A549 (cell line): Measurements from ENCODE around the gene GSG1L. TPM values are rescaled to one million over a fixed set of nuclear protein-coding genes. Genes with fewer than 3 reads are reported as not detected.

Experiments used
- ATAC-seq, 2 experiments: fragments of 200-7000 bp in 1 of 2; fragments of >200 bp in 1 of 2; cut with Nextera tagmentation in 1 of 2; cut with Tn5 transposase in 1 of 2; 3 replicates each; pipeline versions ENCODE4 v1.8.0 to v1.9.1; 2018 to 2020; ENCODE audit warnings: mild to moderate bottlenecking in 1 of 2, moderate library complexity in 1 of 2
- CTCF ChIA-PET: fragments of 300-600 bp; sonication (Branson Sonifier 250); formaldehyde crosslinking; extraction: SDS; loops from one replicate; lab custom pipeline; 2021; ENCODE audit warnings: antibody characterized with exemption, inconsistent platforms; lab: Yijun Ruan, JAX
- POLR2A ChIA-PET: fragments of 350-600 bp; formaldehyde crosslinking; extraction: SDS; loops from one replicate; lab custom pipeline; 2021; ENCODE audit warnings: antibody characterized with exemption, inconsistent platforms; lab: Yijun Ruan, JAX
- DNase-seq, 2 experiments: peaks; one replicate each; pipeline versions ENCODE4 v3.0.0 to v3.0.0-alpha.2; 2011 to 2016; ENCODE audit warnings: low read depth in 1 of 2, low spot score in 1 of 2
- FAIRE-seq: peaks from 2 replicates; lab custom pipeline; 2011; peaks lifted over from hg19 to GRCh38; lab: Jason Lieb, UNC
- H3K27ac ChIP-seq, 2 experiments: fragments of >200 bp; sonication (Bioruptor Twin); formaldehyde crosslinking; 3 replicates each; pipeline ENCODE4 v1.5.1; 2016 to 2017
- H3K4me1 ChIP-seq: fragments of >200 bp; sonication (Bioruptor Twin); formaldehyde crosslinking; 3 replicates; pipeline ENCODE4 v1.6.1; 2016
- H3K4me2 ChIP-seq: fragments of >200 bp; sonication (Bioruptor Twin); formaldehyde crosslinking; 3 replicates; pipeline ENCODE4 v1.6.1; 2016
- H3K4me3 ChIP-seq: fragments of >200 bp; sonication (Bioruptor Twin); formaldehyde crosslinking; 3 replicates; pipeline ENCODE4 v1.5.1; 2016
- H3K9me3 ChIP-seq: fragments of >200 bp; sonication (Bioruptor Twin); formaldehyde crosslinking; 3 replicates; pipeline ENCODE4 v1.6.1; 2016
- BHLHE40 ChIP-seq: IDR thresholded peaks from 2 replicates; pipeline ENCODE4 v1.6.1; 2012; ENCODE audit warnings: low read depth, low read length, inconsistent platforms
- CBX8 ChIP-seq: fragments of 200-600 bp; sonication (generic); IDR thresholded peaks from 2 replicates; pipeline ENCODE4 v1.6.1; 2016
- E2F6 ChIP-seq: IDR thresholded peaks from 2 replicates; pipeline ENCODE4 v1.6.1; 2012; ENCODE audit warnings: low read depth, borderline replicate concordance
- EP300 ChIP-seq, 2 experiments: fragments of >200 bp; sonication (Bioruptor Twin); formaldehyde crosslinking; IDR thresholded peaks; 2 replicates in 1 of 2; 3 replicates in 1 of 2; pipeline ENCODE4 v1.6.1; 2016 to 2017
- HEYL ChIP-seq: fragments of 250-450 bp; sonication (Bioruptor Pico); IDR thresholded peaks from 2 replicates; pipeline ENCODE4 v1.8.0; 2021; ENCODE audit warnings: mild to moderate bottlenecking, moderate library complexity
- HMGXB4 ChIP-seq: fragments of 250-450 bp; sonication (Bioruptor Pico); IDR thresholded peaks from 2 replicates; pipeline ENCODE4 v1.5.0; 2021; ENCODE audit warnings: mild to moderate bottlenecking, moderate library complexity, borderline replicate concordance
- HOXA7 ChIP-seq: fragments of 250-450 bp; sonication (Bioruptor Pico); IDR thresholded peaks from 2 replicates; pipeline ENCODE4 v1.5.0; 2020; ENCODE audit warnings: mild to moderate bottlenecking, moderate library complexity
- HOXB5 ChIP-seq: fragments of 250-450 bp; sonication (Bioruptor Pico); IDR thresholded peaks from 2 replicates; pipeline ENCODE4 v1.5.0; 2020; ENCODE audit warnings: mild to moderate bottlenecking, moderate library complexity
- RNF2 ChIP-seq: fragments of 200-600 bp; sonication (generic); IDR thresholded peaks from 2 replicates; pipeline ENCODE4 v1.6.1; 2016; ENCODE audit warnings: low read depth, mild to moderate bottlenecking, antibody characterized with exemption, moderate library complexity, borderline replicate concordance
- TP53 ChIP-seq: fragments of 250-450 bp; sonication (Bioruptor Pico); IDR thresholded peaks from 2 replicates; pipeline ENCODE4 v1.5.0; 2021; ENCODE audit warnings: mild to moderate bottlenecking, moderate library complexity
- USF2 ChIP-seq: fragments of 450-650 bp; IDR thresholded peaks from 2 replicates; pipeline ENCODE4 v1.6.1; 2014; ENCODE audit warnings: antibody characterized with exemption
- ZNF302 ChIP-seq: fragments of 250-450 bp; sonication (Bioruptor Pico); IDR thresholded peaks from 2 replicates; pipeline ENCODE4 v1.9.0; 2021; ENCODE audit warnings: inconsistent platforms, mild to moderate bottlenecking, moderate library complexity
- WGBS: methylation state at CpG from one replicate; pipeline ENCODE4 v1.1.6; 2017; ENCODE audit errors: missing lambda C conversion rate; 5-methylcytosine and 5-hydroxymethylcytosine counted together
- polyA plus RNA-seq, 4 experiments: library from polyadenylated mRNA; depleted of rRNA in 3 of 4; stranded (reverse); fragments of >200 nt; fragmentation: RNase III in 1 of 4; extraction: RNeasy Plus Mini Kit Qiagen cat#74134 plus additional on column Dnase treatment in 1 of 4; gene quantifications; 2 replicates in 3 of 4; 3 replicates in 1 of 4; pipeline ENCODE4 v1.2.3, GENCODE V29; 2011 to 2017
- TF ChIP-seq, protein P1 (sequence below): fragments of 150-350 bp; IDR thresholded peaks from 2 replicates; pipeline ENCODE4 v1.6.1; 2014; ENCODE audit warnings: low read depth, mild to moderate bottlenecking, low read length
- TF ChIP-seq, protein P2 (sequence below): fragments of 250-450 bp; sonication (Bioruptor Pico); IDR thresholded peaks from 2 replicates; pipeline ENCODE4 v1.5.0; 2020; ENCODE audit warnings: low read depth, mild to moderate bottlenecking, moderate library complexity
- TF ChIP-seq, protein P3 (sequence below): fragments of >200 bp; sonication (Bioruptor Twin); formaldehyde crosslinking; IDR thresholded peaks from 2 replicates; pipeline ENCODE4 v1.6.1; 2016

GSG1L gene
- polyA plus RNA-seq, 2 of the 4 experiments (the other 2 are of a cell fraction) = not detected

- TF ChIP-seq, protein P1, sequence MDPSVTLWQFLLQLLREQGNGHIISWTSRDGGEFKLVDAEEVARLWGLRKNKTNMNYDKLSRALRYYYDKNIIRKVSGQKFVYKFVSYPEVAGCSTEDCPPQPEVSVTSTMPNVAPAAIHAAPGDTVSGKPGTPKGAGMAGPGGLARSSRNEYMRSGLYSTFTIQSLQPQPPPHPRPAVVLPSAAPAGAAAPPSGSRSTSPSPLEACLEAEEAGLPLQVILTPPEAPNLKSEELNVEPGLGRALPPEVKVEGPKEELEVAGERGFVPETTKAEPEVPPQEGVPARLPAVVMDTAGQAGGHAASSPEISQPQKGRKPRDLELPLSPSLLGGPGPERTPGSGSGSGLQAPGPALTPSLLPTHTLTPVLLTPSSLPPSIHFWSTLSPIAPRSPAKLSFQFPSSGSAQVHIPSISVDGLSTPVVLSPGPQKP = no peak
- no peak for TF ChIP-seq RNF2
- no peak for TF ChIP-seq ZNF302 (CRISPR knock-in tag)
- TF ChIP-seq EP300 (IDR thresholded peaks at IDR 0.05) = no peak
- TF ChIP-seq, all 56 proteins: peak for 0
Observed at GRCh38 chr16:27746076-27746855, 317.2 kb downstream of the GSG1L start (continued).

DNA sequence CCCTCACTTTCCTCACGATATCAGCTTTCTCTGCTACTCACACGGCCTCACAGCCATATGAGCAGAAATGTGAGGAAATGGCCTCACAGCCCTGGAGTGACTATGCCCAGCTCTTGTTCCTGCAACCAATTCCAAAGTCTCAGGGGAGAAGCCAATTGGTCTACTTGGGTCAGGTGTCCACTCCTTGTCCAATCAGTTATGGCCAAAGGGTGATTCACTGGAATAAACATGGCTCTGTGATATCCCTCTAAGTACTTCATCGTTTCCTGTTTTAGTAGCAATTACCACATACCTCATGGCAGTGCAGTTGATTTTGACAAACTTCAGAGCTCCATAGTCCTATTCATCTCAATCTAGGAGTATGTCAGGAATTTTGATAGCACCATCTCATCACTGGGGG is 318.2 kb downstream of the GSG1L start:
- Histone ChIP-seq H3K4me3 (no peak overlapping the region), H3K27ac (no peak overlapping the region), H3K9me3 (no peaks in the 10 kb centered on the region), H3K4me1 (0 out of 3 replicates have a peak, but pooled peaks cover 5% of the 10 kb centered on the region), H3K4me2 (no peak overlapping the region)
- ATAC-seq (peak; percentile 37 to 52; a peak in 2 of 6 replicates), DNase-seq (peak; percentile 14 to 25), FAIRE-seq (no peak)
- ChIA-PET CTCF (no interaction called here), POLR2A (no interaction called here)
- TF ChIP-seq USF2 (peak; percentile 41; the same call in 1 of the 2 replicates), CBX8 (no peak), E2F6 (no peak), HEYL (CRISPR knock-in tag) (no peak), HMGXB4 (CRISPR knock-in tag) (no peak), EP300 (IDR thresholded peaks at IDR 0.05) (no peak)
- TF ChIP-seq, protein P2, sequence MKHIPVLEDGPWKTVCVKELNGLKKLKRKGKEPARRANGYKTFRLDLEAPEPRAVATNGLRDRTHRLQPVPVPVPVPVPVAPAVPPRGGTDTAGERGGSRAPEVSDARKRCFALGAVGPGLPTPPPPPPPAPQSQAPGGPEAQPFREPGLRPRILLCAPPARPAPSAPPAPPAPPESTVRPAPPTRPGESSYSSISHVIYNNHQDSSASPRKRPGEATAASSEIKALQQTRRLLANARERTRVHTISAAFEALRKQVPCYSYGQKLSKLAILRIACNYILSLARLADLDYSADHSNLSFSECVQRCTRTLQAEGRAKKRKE (CRISPR knock-in tag) = no peak
- 97% methylated on average over 3 of the region's 3 CpGs for WGBS

GRCh38 chr16:27743963-27744362 is 319.6 kb downstream of the GSG1L start:
- Histone ChIP-seq H3K9me3 (no peaks in the 10 kb centered on the region), H3K4me2 (no peak overlapping the region), H3K4me3 (no peak overlapping the region), H3K27ac (no peak overlapping the region), H3K4me1 (0 out of 3 replicates have a peak, but pooled peaks cover 5% of the 10 kb centered on the region)
- CTCF ChIA-PET = no interaction called here
- WGBS = 85% methylated on average over 5 of the region's 5 CpGs
- no peak for DNase-seq
- POLR2A ChIA-PET = no interaction called here
- FAIRE-seq = no peak
- no peak for TF ChIP-seq TP53 (CRISPR knock-in tag)
- TF ChIP-seq, protein P2 (CRISPR knock-in tag) = no peak
- no peak for TF ChIP-seq BHLHE40
- TF ChIP-seq HOXB5 (CRISPR knock-in tag) = no peak
- TF ChIP-seq HOXA7 (CRISPR knock-in tag) = no peak
- TF ChIP-seq, protein P3, sequence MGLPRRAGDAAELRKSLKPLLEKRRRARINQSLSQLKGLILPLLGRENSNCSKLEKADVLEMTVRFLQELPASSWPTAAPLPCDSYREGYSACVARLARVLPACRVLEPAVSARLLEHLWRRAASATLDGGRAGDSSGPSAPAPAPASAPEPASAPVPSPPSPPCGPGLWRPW = no peak
- ATAC-seq = no peak
